ENCODE data around the gene CLGN.

DNA sequence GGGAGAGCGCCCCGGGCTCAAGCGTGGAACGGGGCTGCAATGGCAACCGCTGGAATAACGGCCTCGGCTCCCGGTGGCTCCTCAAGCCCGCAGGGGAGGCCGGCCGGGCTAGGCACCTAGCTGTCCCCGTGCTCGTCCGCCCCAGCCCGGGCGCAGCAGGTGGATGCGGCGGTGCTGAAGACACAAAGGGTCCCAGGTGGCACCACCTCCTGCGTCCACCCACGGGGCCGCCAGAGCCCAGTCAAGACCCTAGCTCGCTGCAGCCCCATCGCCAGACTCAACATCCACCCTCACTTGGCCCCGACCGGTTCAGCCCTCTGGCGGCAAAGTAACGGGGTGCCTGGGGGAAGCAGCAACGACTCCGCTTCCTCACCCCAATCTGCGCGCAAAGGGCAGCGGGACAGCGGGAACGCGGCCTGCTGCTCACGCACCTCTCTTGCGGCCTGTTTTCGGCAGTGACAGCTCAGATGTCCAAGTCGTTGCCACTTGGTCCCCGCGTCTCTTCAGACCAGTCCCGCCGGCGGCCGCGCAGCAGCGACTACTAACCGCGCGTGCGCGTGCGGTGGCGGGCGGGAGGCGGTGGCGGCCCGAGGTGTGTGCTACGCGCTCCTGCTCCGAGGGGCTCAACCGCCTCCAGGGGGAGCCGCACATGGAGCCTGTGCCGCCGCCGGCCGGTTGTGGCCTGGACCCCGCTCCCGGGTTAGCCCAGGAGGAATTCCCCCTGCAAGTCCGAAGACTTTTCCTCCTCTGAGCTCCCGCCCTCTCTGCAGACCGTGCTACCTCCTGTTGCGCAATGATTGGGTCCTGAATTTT is at the start of gene CLGN:
- TF ChIP-seq, protein P1, sequence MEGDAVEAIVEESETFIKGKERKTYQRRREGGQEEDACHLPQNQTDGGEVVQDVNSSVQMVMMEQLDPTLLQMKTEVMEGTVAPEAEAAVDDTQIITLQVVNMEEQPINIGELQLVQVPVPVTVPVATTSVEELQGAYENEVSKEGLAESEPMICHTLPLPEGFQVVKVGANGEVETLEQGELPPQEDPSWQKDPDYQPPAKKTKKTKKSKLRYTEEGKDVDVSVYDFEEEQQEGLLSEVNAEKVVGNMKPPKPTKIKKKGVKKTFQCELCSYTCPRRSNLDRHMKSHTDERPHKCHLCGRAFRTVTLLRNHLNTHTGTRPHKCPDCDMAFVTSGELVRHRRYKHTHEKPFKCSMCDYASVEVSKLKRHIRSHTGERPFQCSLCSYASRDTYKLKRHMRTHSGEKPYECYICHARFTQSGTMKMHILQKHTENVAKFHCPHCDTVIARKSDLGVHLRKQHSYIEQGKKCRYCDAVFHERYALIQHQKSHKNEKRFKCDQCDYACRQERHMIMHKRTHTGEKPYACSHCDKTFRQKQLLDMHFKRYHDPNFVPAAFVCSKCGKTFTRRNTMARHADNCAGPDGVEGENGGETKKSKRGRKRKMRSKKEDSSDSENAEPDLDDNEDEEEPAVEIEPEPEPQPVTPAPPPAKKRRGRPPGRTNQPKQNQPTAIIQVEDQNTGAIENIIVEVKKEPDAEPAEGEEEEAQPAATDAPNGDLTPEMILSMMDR (IDR thresholded peaks at IDR 0.05), result peak in 3 of 6 experiments; percentile 6 to 15 (median 10)
- TF ChIP-seq POLR2A (IDR thresholded peaks at IDR 0.05), result peak in 1 of 4 donors; percentile 11
